ENCODE measurements around the gene SLC38A11. TPM values are rescaled to one million over a fixed set of nuclear protein-coding genes. Genes with fewer than 3 reads are reported as not detected.

The SLC38A11 gene
- total and polyA plus RNA-seq, 2 of the 8 experiments (the other 6 are each of a cell fraction or from before 2014, with no cell fraction given), result not detected

DNA sequence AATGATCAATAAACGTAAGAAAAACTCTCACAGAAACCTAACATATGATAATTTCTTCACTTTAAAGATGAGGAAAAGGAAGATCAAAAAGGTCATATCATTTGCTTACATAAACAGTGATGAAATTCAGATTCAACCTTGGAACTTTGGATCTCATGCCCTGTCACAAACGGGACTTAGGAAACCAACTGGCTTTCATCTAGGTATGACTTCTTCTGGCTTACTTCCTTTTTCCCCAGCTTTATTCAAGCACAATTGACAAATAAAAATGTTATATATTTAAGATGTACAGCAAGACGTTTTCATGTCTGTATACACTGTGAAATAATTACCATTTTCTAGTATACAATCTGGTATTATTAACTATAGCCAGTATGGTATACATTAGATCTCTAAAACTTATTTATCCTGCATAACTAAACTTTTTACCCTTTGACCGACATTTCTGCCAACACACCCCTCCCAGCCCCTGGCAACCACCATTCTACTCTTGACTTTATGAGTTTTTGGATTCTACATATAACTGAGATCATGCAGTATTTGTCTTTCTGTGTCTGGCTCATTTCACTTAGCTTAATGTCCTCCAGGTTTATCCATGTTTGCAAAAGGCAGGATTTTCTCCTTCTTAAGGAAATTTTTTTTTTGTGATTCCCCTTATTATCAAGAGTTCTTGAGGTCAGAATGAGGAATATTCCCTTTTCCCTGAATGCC, 67.7 kb downstream of the SLC38A11 start (continued):
- no peak for TF ChIP-seq CBX8 (IDR thresholded peaks at IDR 0.05; ENCODE audit: borderline replicate concordance, low read depth, low read length)
- no peak for TF ChIP-seq BRCA1 (IDR thresholded peaks at IDR 0.05; ENCODE audit: low read depth, low read length)
- no peak for TF ChIP-seq CHD2 (IDR thresholded peaks at IDR 0.05; ENCODE audit: low read length)
- no peak for TF ChIP-seq CBX5 (IDR thresholded peaks at IDR 0.05; ENCODE audit: low read depth, low read length)
- no peak for TF ChIP-seq KDM4A (IDR thresholded peaks at IDR 0.05; ENCODE audit: low read depth, low read length, severe bottlenecking)
- TF ChIP-seq JUND (IDR thresholded peaks at IDR 0.05; ENCODE audit: low read length), result no peak

Data from H1 (cell line).